ENCODE measurements around the gene CYTH1. TPM values are rescaled to one million over a fixed set of nuclear protein-coding genes. Genes with fewer than 3 reads are reported as not detected.

Gene CYTH1
- total and polyA plus RNA-seq, 4 donors, result 15.4 to 32.1 (median 20.6) TPM

- H3K27me3 ChIP-seq (ENCODE audit: control insufficient read depth in 4 of 4, insufficient read depth in 4 of 4, low read length in 3 of 4), result no peaks in the 10 kb centered on the region
Observed at GRCh38 chr17:78737332-78737731, 44.7 kb downstream of the CYTH1 start.

DNA sequence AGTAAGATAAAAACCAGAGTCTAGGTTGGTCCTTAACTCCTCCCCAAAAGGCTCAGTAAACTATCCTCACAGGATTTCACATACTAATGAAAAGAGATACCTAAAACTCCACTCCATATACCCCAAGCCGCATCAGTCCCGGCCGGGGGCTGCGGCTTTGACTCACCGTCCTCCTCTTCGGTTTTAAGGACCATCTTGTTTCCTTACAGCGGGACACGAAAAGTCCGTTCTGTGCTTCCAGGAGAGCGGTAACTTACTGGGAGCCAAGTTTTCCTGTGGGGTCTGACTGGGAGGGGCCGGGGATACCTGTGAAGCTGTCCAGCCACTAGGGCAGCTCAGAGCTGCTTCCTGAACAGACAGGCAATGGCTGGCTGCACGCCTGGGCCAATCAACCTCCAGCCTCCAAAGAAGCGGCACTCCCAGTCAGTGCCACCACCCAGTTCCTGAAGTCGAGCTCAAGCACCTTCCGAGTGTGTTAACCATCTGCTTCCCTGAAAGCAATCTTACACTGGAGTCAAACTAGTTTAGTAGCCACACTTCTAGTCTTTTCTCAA, 45.5 kb downstream of the CYTH1 start:
- Histone ChIP-seq H3K9me3 (ENCODE audit: control insufficient read depth in 4 of 4, low read length in 3 of 4) (no peaks in the 10 kb centered on the region), H3K27me3 (ENCODE audit: control insufficient read depth in 4 of 4, insufficient read depth in 4 of 4, low read length in 3 of 4) (no peaks in the 10 kb centered on the region), H3K27ac (ENCODE audit: low read depth in 1 of 2, low read length in 2 of 2) (peak overlapping the region; percentile 39 to 55), H3K4me3 (ENCODE audit: low read depth in 1 of 3, low read length in 3 of 3) (peak overlapping the region in 2 of 3 donors; percentile 10 to 18), H3K9ac (ENCODE audit: low read depth in 1 of 2, low read length in 2 of 2) (peak overlapping the region; percentile 20 to 32), H3K36me3 (ENCODE audit: control insufficient read depth in 4 of 4, insufficient read depth in 3 of 4, low read depth in 1 of 4, low read length in 3 of 4) (peaks cover 0 to 1% (median 0%) of the 10 kb centered on the region in 4 donors), H3K4me1 (ENCODE audit: control insufficient read depth in 4 of 4, insufficient read depth in 4 of 4, low read length in 3 of 4) (peaks cover 6 to 33% (median 24%) of the 10 kb centered on the region in 4 donors)
- TF ChIP-seq TAF1 (conservative IDR thresholded peaks at IDR 0.05) (no peak), EGR1 (IDR thresholded peaks at IDR 0.05; ENCODE audit: low read depth in 2 of 2) (no peak), FOXA2 (IDR thresholded peaks at IDR 0.05) (no peak), HNF4A (conservative IDR thresholded peaks at IDR 0.05) (no peak), GABPA (IDR thresholded peaks at IDR 0.05 in 1 of 2, conservative IDR thresholded peaks at IDR 0.05 in 1 of 2) (no peak), REST (IDR thresholded peaks at IDR 0.05) (no peak), HNF4G (IDR thresholded peaks at IDR 0.05) (no peak), FOXA1 (IDR thresholded peaks at IDR 0.05) (no peak), JUND (IDR thresholded peaks at IDR 0.05) (no peak), YY1 (IDR thresholded peaks at IDR 0.05) (no peak)
- TF ChIP-seq, protein P1, sequence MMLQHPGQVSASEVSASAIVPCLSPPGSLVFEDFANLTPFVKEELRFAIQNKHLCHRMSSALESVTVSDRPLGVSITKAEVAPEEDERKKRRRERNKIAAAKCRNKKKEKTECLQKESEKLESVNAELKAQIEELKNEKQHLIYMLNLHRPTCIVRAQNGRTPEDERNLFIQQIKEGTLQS (IDR thresholded peaks at IDR 0.05), result no peak
- WGBS, result 61% methylated on average over 15 of the region's 15 CpGs
- DNase-seq (ENCODE audit: low spot score), result no peak

More at GRCh38 chr17:78737332-78737731, 44.7 kb downstream of the CYTH1 start:
- no peak overlapping the region for H3K27ac ChIP-seq (ENCODE audit: low read depth in 1 of 2, low read length in 2 of 2)
- H3K4me1 ChIP-seq (ENCODE audit: control insufficient read depth in 4 of 4, insufficient read depth in 4 of 4, low read length in 3 of 4), result peaks cover 6 to 35% (median 25%) of the 10 kb centered on the region in 4 donors
- WGBS, result 65% methylated on average over 2 of the region's 2 CpGs
- DNase-seq (ENCODE audit: low spot score), result no peak
- H3K36me3 ChIP-seq (ENCODE audit: control insufficient read depth in 4 of 4, insufficient read depth in 3 of 4, low read depth in 1 of 4, low read length in 3 of 4), result peaks cover 0 to 1% (median 0%) of the 10 kb centered on the region in 4 donors
- H3K9me3 ChIP-seq (ENCODE audit: control insufficient read depth in 4 of 4, low read length in 3 of 4), result no peaks in the 10 kb centered on the region
- no peak overlapping the region for H3K9ac ChIP-seq (ENCODE audit: low read depth in 1 of 2, low read length in 2 of 2)
- H3K4me3 ChIP-seq (ENCODE audit: low read depth in 1 of 3, low read length in 3 of 3), result no peak overlapping the region
- no peak for TF ChIP-seq HNF4G (IDR thresholded peaks at IDR 0.05)

GRCh38 chr17:78735832-78736525, 46.1 kb downstream of the CYTH1 start:
- Histone ChIP-seq H3K36me3 (ENCODE audit: control insufficient read depth in 4 of 4, insufficient read depth in 3 of 4, low read depth in 1 of 4, low read length in 3 of 4) (no peaks in the 10 kb centered on the region), H3K4me3 (ENCODE audit: low read depth in 1 of 3, low read length in 3 of 3) (peak overlapping the region in 1 of 3 donors; percentile 18), H3K4me1 (ENCODE audit: control insufficient read depth in 4 of 4, insufficient read depth in 4 of 4, low read length in 3 of 4) (peaks cover 6 to 32% (median 24%) of the 10 kb centered on the region in 4 donors), H3K9ac (ENCODE audit: low read depth in 1 of 2, low read length in 2 of 2) (peak overlapping the region; percentile 20 to 32), H3K27me3 (ENCODE audit: control insufficient read depth in 4 of 4, insufficient read depth in 4 of 4, low read length in 3 of 4) (no peaks in the 10 kb centered on the region), H3K9me3 (ENCODE audit: control insufficient read depth in 4 of 4, low read length in 3 of 4) (no peaks in the 10 kb centered on the region), H3K27ac (ENCODE audit: low read depth in 1 of 2, low read length in 2 of 2) (peak overlapping the region; percentile 39 to 55)
- WGBS, result 57% methylated on average over 6 of the region's 6 CpGs
- no peak for DNase-seq (ENCODE audit: low spot score)
- no peak for TF ChIP-seq FOXA2 (IDR thresholded peaks at IDR 0.05)
- TF ChIP-seq NR2F2 (IDR thresholded peaks at IDR 0.05), result no peak
- TF ChIP-seq EGR1 (IDR thresholded peaks at IDR 0.05; ENCODE audit: low read depth in 2 of 2), result no peak
- TF ChIP-seq TAF1 (conservative IDR thresholded peaks at IDR 0.05), result no peak
- TF ChIP-seq, protein P1 (IDR thresholded peaks at IDR 0.05), result no peak
- no peak for TF ChIP-seq HNF4A (conservative IDR thresholded peaks at IDR 0.05)
- no peak for TF ChIP-seq JUND (IDR thresholded peaks at IDR 0.05)
